ENCODE measurements around the gene RBMS3.
"Not testable (repeated sequence)": the region's sequence is repeated elsewhere in the genome, so short reads cannot be mapped to it uniquely, and the experiment has no call there.

The RBMS3 gene

DNA sequence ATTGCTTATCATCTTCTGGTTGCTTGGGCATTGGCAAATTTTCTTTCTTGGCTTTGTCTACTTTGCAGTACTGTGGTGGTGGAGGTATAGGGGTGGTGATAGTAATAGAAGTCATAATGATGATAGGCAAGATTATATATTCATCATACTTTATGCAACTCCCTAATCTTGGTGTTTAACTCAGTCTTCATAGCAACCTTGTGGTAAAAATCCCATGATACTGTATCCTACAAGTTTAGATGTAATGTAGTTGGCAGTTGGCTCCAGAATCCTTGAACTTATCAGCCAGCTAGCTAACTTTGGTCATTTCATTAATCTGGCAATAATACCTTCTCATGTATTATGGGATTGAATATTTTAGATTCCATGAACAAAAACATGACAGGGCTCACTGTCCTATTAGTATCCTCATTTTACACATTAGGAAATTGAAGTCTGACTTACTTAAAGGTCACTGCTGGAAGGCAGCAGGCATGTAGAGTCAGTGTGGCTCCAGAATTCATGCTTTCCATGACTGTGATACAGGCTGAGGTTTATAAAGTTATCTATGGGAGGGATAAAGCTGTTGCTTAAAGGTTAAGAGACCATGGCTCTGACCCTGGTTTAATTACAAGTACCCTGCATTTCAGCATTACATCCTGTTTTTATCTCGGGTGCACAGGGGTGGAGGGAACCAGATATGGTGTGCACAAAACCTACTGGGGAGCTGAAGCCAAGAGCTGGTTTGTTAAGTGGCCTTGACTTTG is 33.3 kb downstream of the RBMS3 start:
- no peak for DNase-seq

- DNase-seq, result no peak
These were observed 33.8 kb downstream of the RBMS3 start for GRCh38 chr3:29314727-29315088.

- no peak for DNase-seq
These were observed 36.8 kb downstream of the RBMS3 start for GRCh38 chr3:29317659-29318173.

DNA sequence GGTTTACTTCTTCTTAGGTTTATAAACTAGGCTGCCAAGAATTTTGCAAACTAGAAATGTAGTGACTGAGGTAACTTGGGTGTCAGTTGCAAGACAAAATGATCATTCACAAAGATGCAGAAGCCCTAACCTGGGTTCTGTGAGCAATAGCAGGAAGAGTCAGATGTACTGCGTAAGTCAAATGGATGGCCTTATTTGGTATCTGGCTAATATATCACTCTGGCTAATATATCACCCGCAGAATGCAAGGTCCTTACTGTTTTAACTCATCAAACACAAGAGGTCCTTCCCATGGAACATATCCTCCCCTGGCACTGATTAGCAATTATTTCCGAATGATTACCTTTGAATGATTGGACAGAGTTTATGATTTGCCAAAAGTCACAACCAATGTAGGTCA is 37.4 kb downstream of the RBMS3 start:
- no peak for DNase-seq

- DNase-seq, result no peak
These were observed 38.4 kb downstream of the RBMS3 start for GRCh38 chr3:29319262-29319661.

- DNase-seq, result no peak
These were observed 38.9 kb downstream of the RBMS3 start for GRCh38 chr3:29319798-29320197.

DNA sequence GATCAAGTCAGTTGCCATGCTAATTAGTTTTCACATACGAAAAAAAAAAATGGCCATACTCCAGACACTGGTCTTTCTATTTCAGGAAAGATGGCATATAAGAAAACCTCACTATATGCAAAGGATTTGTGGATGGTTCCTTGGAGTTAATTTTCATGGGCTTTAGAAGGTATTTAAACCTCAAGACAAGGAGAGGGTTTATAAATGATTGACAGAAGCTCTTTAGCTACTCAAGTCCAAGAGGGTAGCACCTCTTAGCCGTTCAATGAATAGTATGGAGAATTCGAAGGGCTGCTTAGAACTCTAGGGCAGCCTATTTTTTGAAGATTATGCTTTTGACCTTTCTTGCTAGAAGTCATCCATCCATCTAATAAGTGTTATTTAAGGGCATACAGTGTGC is 41.7 kb downstream of the RBMS3 start:
- DNase-seq, result no peak

- DNase-seq, result no peak
These were observed 43.3 kb downstream of the RBMS3 start for GRCh38 chr3:29324180-29324651.

DNA sequence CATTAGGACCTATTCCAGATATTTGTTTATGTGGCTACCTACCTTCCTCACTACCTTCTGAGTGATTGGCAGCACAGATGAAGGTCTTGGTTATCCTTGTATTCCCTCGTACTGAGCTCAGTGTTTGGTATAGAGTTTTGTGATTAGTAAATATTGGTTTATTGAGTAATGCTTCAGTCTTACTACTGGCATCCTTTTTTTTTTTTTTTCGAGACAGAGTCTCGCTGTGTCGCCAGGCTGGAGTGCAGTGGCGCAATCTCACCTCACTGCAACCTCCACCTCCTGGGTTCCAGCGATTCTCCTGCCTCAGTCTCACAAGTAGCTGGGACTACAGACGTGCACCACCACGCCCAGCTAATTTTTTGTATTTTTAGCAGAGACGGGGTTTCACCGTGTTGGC is 45.7 kb downstream of the RBMS3 start:
- not testable (repeated sequence) for DNase-seq

GRCh38 chr3:29329986-29330890 is 49.4 kb downstream of the RBMS3 start:
- DNase-seq, result no peak

DNA sequence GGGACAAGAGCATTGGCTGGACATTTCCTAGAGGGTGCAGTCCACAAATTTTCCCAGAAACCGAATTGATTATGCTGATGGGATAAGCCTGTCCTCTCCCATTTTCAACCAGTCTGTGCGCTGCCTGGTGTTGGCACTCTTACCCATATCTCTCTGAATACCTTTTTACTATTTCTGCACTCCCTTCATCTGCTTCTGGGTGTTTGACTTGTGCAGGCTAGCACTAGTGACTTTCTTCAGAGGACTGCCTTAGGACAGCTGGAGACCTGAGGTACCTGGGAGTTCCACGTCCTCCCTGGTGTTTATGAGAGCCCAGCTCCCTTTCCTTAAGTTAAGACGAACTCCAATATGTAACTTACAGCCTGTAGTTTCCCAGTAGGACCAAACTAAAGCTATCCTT is 50.2 kb downstream of the RBMS3 start:
- no peak for DNase-seq

- DNase-seq, result no peak
These were observed 50.8 kb downstream of the RBMS3 start for GRCh38 chr3:29331456-29332194.

- no peak for DNase-seq
These were observed 51.3 kb downstream of the RBMS3 start for GRCh38 chr3:29332195-29332637.

DNA sequence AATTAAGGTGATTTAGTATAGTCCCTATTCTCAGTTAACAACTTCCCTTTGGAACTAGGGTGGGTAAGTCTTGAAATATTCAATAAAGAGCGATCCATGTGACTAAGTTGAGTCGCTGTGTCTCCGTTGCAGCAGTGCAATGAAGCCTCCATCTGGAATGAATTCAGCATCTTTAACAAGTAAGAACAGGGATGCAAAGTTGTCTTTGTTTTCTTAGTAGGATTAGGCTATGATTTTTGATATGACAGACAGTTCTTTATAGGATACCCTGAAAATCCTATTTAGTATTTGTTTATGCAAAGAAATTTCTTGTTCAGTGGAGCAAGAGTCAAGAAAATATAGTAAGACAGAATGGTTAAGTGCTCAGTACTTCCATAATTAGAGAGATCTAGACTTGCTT is 52.7 kb downstream of the RBMS3 start:
- no peak for DNase-seq

- DNase-seq, result no peak
These were observed 53.8 kb downstream of the RBMS3 start for GRCh38 chr3:29334706-29335105.

GRCh38 chr3:29335438-29335837 is 54.6 kb downstream of the RBMS3 start:
- DNase-seq, result no peak

- DNase-seq, result no peak
These were observed 55.1 kb downstream of the RBMS3 start for GRCh38 chr3:29335943-29336342.

DNA sequence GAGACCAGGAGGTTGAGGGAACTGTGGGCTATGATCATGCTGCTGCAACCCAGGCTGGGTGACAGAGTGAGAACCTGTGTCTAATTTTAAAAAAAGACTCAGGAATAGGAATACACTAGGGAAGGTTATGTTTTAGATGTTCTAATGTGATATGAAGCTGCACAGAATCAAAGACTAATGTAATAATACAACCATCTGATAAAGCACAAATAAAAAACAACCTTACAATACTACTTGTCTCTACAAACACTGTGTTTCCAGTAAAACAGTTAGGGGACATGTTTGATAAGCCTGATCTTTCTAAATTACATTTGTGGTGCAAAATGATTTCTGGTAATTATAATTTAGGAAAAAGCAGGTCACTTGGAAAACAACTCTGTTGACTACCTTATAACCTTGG is 56.7 kb downstream of the RBMS3 start:
- no peak for DNase-seq

GRCh38 chr3:29338377-29338776 is 57.5 kb downstream of the RBMS3 start:
- DNase-seq, result no peak

DNA sequence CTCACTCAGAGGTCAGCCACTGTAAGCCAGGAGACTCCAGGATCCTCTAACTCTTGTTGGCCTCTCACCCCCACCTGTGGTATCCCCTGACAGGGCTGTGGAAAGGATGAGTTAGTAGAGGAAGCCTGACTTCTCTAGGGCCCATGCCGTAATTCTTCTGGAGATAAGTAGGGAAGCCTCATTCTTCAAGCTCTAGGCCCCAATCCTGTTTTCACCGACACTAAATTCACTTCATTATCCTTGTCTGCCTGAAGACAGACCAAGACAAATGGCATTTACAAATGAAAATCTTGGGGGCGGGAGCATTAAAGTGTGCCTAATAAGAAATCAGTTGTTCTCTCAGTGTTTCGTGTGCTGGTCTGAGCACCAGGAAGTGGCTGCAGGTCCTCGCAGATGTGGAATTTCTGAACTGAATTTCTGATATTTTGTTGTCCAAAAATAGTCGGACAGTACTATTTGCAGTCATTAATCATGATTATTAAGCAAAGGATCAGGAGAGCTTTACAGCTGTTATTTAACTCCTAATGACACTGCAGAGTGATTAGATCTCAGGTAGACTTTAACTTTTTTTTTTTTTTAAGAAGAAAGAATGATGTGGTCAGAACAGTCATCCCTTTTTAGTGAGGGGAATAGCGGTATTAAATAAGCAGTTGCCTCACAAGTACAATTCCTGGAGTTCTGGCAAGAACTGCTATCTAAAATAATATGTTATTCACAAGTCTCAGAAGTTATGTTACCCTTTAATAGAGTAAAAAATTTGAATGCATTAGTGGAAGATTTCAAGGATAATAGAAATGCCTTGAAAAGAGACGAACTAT is 58.4 kb downstream of the RBMS3 start:
- DNase-seq, result no peak

DNA sequence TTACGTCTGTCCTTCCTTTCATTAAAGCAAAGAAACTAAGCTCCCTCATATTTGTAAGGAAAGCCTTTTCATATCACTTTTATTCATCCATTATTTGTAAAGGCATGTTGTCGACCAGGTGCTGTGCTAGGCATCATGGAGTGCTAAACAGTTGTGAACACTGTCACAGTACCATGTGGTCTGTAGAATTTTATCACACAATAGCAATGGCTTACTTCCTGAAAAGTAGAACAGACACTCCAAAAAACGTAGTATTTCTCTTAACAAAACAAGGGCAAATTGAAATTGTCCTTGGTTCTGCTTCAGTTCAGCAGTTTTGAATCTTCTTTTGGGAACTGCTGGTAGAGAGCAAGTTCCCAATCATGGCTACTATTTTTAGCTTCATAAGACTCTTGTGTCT is 63.3 kb downstream of the RBMS3 start:
- DNase-seq, result no peak

DNA sequence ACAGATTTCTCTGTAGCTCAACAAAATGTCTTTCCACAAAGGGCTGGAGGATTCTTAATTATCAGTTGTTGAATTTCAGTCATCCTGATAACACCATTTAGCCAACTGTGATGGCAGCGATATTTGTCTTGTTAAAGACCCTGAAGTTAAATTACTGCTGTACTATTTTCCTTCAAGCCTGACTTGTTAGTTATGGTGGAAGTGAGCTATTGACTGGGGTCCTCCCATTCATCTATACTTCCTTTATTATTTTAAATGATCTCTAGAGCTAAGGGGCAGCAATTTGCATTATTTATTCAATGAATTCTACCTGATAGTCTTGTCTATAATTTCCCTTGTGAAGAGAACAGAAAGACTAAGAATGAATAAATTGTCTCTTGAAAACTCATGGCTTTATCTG is 64.1 kb downstream of the RBMS3 start:
- DNase-seq, result no peak

All from GDM1 (cell line).